CD14-positive monocyte (primary cell): ENCODE results near the gene KITLG. TPM values are rescaled to one million over a fixed set of nuclear protein-coding genes. Genes with fewer than 3 reads are reported as not detected.

Experiments
- DNase-seq, 3 donors: peaks; one replicate each; pipeline ENCODE4 v3.0.0-alpha.2; 2011 to 2022
- H2AFZ ChIP-seq: 2 replicates; pipeline ENCODE4 v1.6.0; 2012; ENCODE audit warnings: mild to moderate bottlenecking, low read depth, low read length, inconsistent platforms; ENCODE audit not compliant: insufficient read depth, poor library complexity, severe bottlenecking
- H3K27ac ChIP-seq, 2 donors: 1 replicate in 1 of 2; 2 replicates in 1 of 2; pipeline ENCODE4 v1.5.1; 2012 to 2013; ENCODE audit warnings: low read length in 2 of 2, control low read depth in 1 of 2, inconsistent platforms in 1 of 2, low read depth in 1 of 2, mild to moderate bottlenecking in 1 of 2
- H3K27me3 ChIP-seq, 2 donors: one replicate each; pipeline versions ENCODE4 v1.6.0 to v1.6.1; 2011 to 2013; ENCODE audit warnings: low read length in 2 of 2; ENCODE audit not compliant: control insufficient read depth in 2 of 2, insufficient read depth in 2 of 2
- H3K36me3 ChIP-seq, 2 donors: replicated peaks in 1 of 2; 1 replicate in 1 of 2; 2 replicates in 1 of 2; pipeline versions ENCODE4 v1.5.1 to v1.6.1; 2012 to 2013; ENCODE audit warnings: low read length in 2 of 2, control low read depth in 1 of 2, inconsistent platforms in 1 of 2, mild to moderate bottlenecking in 1 of 2; ENCODE audit not compliant: insufficient read depth in 2 of 2, control insufficient read depth in 1 of 2
- H3K4me1 ChIP-seq, 2 donors: 1 replicate in 1 of 2; 2 replicates in 1 of 2; pipeline versions ENCODE4 v1.5.1 to v1.6.1; 2012 to 2013; ENCODE audit warnings: low read length in 2 of 2, control low read depth in 1 of 2, inconsistent platforms in 1 of 2, mild to moderate bottlenecking in 1 of 2, moderate library complexity in 1 of 2; ENCODE audit not compliant: insufficient read depth in 2 of 2, control insufficient read depth in 1 of 2
- H3K4me2 ChIP-seq: replicated peaks from 2 replicates; pipeline ENCODE3; 2012; ENCODE audit warnings: low read length, moderate library complexity, mild to moderate bottlenecking; ENCODE audit not compliant: poor library complexity, severe bottlenecking; ENCODE audit errors: extremely low read depth
- H3K4me3 ChIP-seq, 3 experiments: fragments of 200-600 bp in 1 of 3; sonication (generic) in 1 of 3; replicated peaks in 1 of 3; 1 replicate in 2 of 3; 2 replicates in 1 of 3; pipeline ENCODE4 v1.5.1; 2011 to 2013; ENCODE audit warnings: low read length in 3 of 3, mild to moderate bottlenecking in 3 of 3, control low read depth in 2 of 3, low read depth in 2 of 3, inconsistent platforms in 1 of 3, moderate library complexity in 1 of 3
- H3K79me2 ChIP-seq: 2 replicates; pipeline ENCODE4 v1.6.0; 2012; ENCODE audit warnings: mild to moderate bottlenecking, control low read depth, inconsistent platforms, low read length, moderate library complexity; ENCODE audit not compliant: insufficient read depth
- H3K9ac ChIP-seq: 2 replicates; pipeline ENCODE4 v1.6.0; 2017; ENCODE audit warnings: low read length, mild to moderate bottlenecking; ENCODE audit not compliant: insufficient read depth, poor library complexity, severe bottlenecking
- H3K9me3 ChIP-seq, 2 donors: replicated peaks in 1 of 2; 1 replicate in 1 of 2; 2 replicates in 1 of 2; pipeline versions ENCODE4 v1.5.1 to v1.6.1; 2012 to 2013; ENCODE audit warnings: low read length in 2 of 2, control low read depth in 1 of 2; ENCODE audit not compliant: control insufficient read depth in 1 of 2, insufficient read depth in 1 of 2
- H4K20me1 ChIP-seq: 2 replicates; pipeline ENCODE4 v1.6.0; 2012; ENCODE audit warnings: mild to moderate bottlenecking, low read length, control low read depth, moderate library complexity; ENCODE audit not compliant: insufficient read depth
- H3K27ac Mint-ChIP-seq, 7 donors: one replicate each; pipeline ENCODE4 v1.8.0; 2020; ENCODE audit warnings: mild to moderate bottlenecking in 7 of 7, mixed read lengths in 7 of 7, moderate library complexity in 6 of 7, inconsistent platforms in 2 of 7
- H3K27me3 Mint-ChIP-seq, 3 donors: one replicate each; pipeline ENCODE4 v1.8.0; 2021 to 2022; ENCODE audit warnings: low read depth in 3 of 3, mild to moderate bottlenecking in 3 of 3, mixed read lengths in 3 of 3, moderate library complexity in 3 of 3, inconsistent platforms in 1 of 3
- H3K36me3 Mint-ChIP-seq, 2 donors: one replicate each; pipeline ENCODE4 v1.8.0; 2020; ENCODE audit warnings: mixed read lengths in 2 of 2, inconsistent platforms in 1 of 2, mild to moderate bottlenecking in 1 of 2
- H3K4me1 Mint-ChIP-seq: one replicate; pipeline ENCODE4 v1.8.0; 2020; ENCODE audit warnings: mild to moderate bottlenecking, mixed read lengths
- H3K4me3 Mint-ChIP-seq, 2 donors: one replicate each; pipeline ENCODE4 v1.8.0; 2020; ENCODE audit warnings: mild to moderate bottlenecking in 2 of 2, mixed read lengths in 2 of 2, moderate library complexity in 1 of 2
- H3K9me3 Mint-ChIP-seq, 7 donors: one replicate each; pipeline ENCODE4 v1.8.0; 2020 to 2022; ENCODE audit warnings: mixed read lengths in 7 of 7, mild to moderate bottlenecking in 6 of 7, moderate library complexity in 6 of 7, inconsistent platforms in 2 of 7
- WGBS: methylation state at CpG from one replicate; pipeline ENCODE4 v1.1.5; 2013; ENCODE audit warnings: missing lambda C conversion rate; ENCODE audit not compliant: insufficient coverage; 5-methylcytosine and 5-hydroxymethylcytosine counted together
- intact Hi-C, 2 donors: fragments of 100-400 bp; cut with micrococcal nuclease; formaldehyde crosslinking; loops; one replicate each; pipeline versions ENCODE4 v1.15.0 to v1.15.1; 2023
- polyA plus RNA-seq, 3 donors: library from polyadenylated mRNA; depleted of rRNA in 1 of 3; unstranded in 2 of 3; stranded (reverse) in 1 of 3; fragments of 300-500 nt in 2 of 3; fragments of >200 nt in 1 of 3; fragmentation: Illumina TruSeq in 2 of 3; gene quantifications; 1 replicate in 2 of 3; 2 replicates in 1 of 3; pipeline ENCODE4 v1.2.3, GENCODE V29; 2012 to 2021
- TF ChIP-seq, protein P1 (sequence below): fragments of 200-600 bp; IDR thresholded peaks from one replicate; pipeline ENCODE4 v1.8.0; 2022; ENCODE audit warnings: antibody characterized with exemption, mild to moderate bottlenecking

The KITLG gene
- polyA plus RNA-seq, 3 donors, result 0.03 to 0.07 TPM; not detected in 1

GRCh38 chr12:88530868-88531267 is 49.4 kb downstream of the KITLG start:
- TF ChIP-seq, protein P1, sequence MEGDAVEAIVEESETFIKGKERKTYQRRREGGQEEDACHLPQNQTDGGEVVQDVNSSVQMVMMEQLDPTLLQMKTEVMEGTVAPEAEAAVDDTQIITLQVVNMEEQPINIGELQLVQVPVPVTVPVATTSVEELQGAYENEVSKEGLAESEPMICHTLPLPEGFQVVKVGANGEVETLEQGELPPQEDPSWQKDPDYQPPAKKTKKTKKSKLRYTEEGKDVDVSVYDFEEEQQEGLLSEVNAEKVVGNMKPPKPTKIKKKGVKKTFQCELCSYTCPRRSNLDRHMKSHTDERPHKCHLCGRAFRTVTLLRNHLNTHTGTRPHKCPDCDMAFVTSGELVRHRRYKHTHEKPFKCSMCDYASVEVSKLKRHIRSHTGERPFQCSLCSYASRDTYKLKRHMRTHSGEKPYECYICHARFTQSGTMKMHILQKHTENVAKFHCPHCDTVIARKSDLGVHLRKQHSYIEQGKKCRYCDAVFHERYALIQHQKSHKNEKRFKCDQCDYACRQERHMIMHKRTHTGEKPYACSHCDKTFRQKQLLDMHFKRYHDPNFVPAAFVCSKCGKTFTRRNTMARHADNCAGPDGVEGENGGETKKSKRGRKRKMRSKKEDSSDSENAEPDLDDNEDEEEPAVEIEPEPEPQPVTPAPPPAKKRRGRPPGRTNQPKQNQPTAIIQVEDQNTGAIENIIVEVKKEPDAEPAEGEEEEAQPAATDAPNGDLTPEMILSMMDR, result no peak
- H3K9me3 Mint-ChIP-seq, result peaks cover 0 to 9% (median 3%) of the 10 kb centered on the region in 7 donors
- DNase-seq, result no peak
- no peaks in the 10 kb centered on the region for H3K27me3 ChIP-seq
- no peaks in the 10 kb centered on the region for H4K20me1 ChIP-seq
- H3K9me3 ChIP-seq, result no peaks in the 10 kb centered on the region
- intact Hi-C loops, result no loop called here
- H3K9ac ChIP-seq, result no peak overlapping the region
- H3K4me3 Mint-ChIP-seq, result no peak overlapping the region
- H3K4me3 ChIP-seq, result no peak overlapping the region
- H3K36me3 ChIP-seq, result no peaks in the 10 kb centered on the region
- H3K27me3 Mint-ChIP-seq, result no peaks in the 10 kb centered on the region
- H2AFZ ChIP-seq, result no peak overlapping the region
- H3K4me1 Mint-ChIP-seq, result no peaks in the 10 kb centered on the region
- H3K4me2 ChIP-seq, result no peak overlapping the region
- no CpG with 5 or more reads among the region's 1 CpG for WGBS
- H3K79me2 ChIP-seq, result no peaks in the 10 kb centered on the region
- H3K27ac Mint-ChIP-seq, result no peak overlapping the region
- H3K36me3 Mint-ChIP-seq, result no peaks in the 10 kb centered on the region
- no peak overlapping the region for H3K27ac ChIP-seq
- H3K4me1 ChIP-seq, result no peaks in the 10 kb centered on the region

DNA sequence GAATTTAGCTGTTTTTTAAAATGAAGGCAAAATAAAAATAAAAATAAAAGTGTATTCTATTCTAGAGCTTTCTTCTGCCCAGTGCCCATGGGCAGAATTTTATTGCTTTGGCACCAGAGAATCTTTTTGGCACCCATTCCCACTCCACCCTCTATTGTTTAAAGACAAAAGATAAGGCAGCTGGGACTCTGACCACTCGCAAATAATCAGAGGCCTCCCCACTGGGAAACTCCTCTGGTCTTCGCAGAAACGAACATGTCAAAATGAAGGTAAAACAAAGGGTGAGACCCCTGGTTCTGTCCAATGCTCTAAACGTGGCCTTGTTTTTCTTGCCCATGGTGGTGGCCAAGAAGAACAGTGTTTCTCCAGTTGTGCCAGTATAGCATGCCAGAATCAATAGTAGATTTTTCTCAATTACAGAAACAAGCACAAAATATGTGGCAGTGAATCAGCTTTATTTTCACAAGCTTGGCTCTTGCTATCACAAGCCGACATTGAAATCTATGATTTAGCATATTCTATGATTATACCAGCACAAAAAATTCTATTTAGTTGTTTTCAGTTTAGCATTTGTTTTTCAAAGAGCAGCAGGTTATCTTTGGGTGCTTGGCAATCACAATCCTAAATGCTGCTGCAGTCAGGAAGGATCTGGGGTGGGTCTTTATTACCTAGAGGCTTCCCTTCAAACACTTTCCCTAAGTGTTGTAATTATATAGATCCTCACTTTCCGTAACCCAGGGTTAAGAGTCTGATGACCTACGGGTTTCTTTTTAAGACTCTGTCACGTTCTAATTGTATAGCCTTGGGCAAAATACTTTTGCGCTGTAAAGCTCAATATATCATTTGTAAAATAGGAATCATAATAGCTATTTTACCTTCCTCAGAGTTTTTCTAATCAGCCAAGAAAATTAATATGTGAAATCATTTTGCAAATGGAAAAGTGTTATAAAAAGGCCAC is 50.5 kb downstream of the KITLG start:
- Histone ChIP-seq H4K20me1 (no peaks in the 10 kb centered on the region), H3K9ac (no peak overlapping the region), H3K4me3 (no peak overlapping the region), H2AFZ (no peak overlapping the region), H3K27me3 (no peaks in the 10 kb centered on the region), H3K9me3 (no peaks in the 10 kb centered on the region), H3K36me3 (no peaks in the 10 kb centered on the region), H3K4me2 (no peak overlapping the region), H3K79me2 (no peaks in the 10 kb centered on the region), H3K4me1 (no peaks in the 10 kb centered on the region), H3K27ac (no peak overlapping the region)
- H3K4me1 Mint-ChIP-seq, result no peaks in the 10 kb centered on the region
- no peak overlapping the region for H3K27ac Mint-ChIP-seq
- 100% methylated on average over 3 of the region's 9 CpGs for WGBS
- H3K36me3 Mint-ChIP-seq, result no peaks in the 10 kb centered on the region
- no peak overlapping the region for H3K4me3 Mint-ChIP-seq
- no peaks in the 10 kb centered on the region for H3K27me3 Mint-ChIP-seq
- H3K9me3 Mint-ChIP-seq, result peaks cover 0 to 8% (median 3%) of the 10 kb centered on the region in 7 donors
- TF ChIP-seq, protein P1, result no peak
- intact Hi-C loops, result no loop called here
- DNase-seq, result no peak
